Colonic mucosa (tissue), 4 donors: ENCODE measurements around the gene CNPY4. TPM values are rescaled to one million over a fixed set of nuclear protein-coding genes. Genes with fewer than 3 reads are reported as not detected.

Source experiments
- DNase-seq: peaks from one replicate; pipeline ENCODE4 v3.0.0-alpha.2; 2020
- H3K27ac ChIP-seq: fragments of 200-600 bp; one replicate; pipeline ENCODE4 v1.8.0; 2021
- H3K27me3 ChIP-seq: fragments of 200-600 bp; one replicate; pipeline ENCODE4 v1.8.0; 2021
- H3K36me3 ChIP-seq: fragments of 200-600 bp; one replicate; pipeline ENCODE4 v1.8.0; 2021
- H3K4me1 ChIP-seq: fragments of 200-600 bp; one replicate; pipeline ENCODE4 v1.8.0; 2021; ENCODE audit warnings: mild to moderate bottlenecking
- H3K4me3 ChIP-seq: fragments of 200-600 bp; one replicate; pipeline ENCODE4 v1.8.0; 2021
- H3K9ac ChIP-seq, 2 donors: one replicate each; pipeline ENCODE4 v1.7.0; 2013; ENCODE audit warnings: control low read depth in 2 of 2, low read depth in 2 of 2, low read length in 2 of 2
- H3K9me3 ChIP-seq: fragments of 200-600 bp; one replicate; pipeline ENCODE4 v1.8.0; 2021
- intact Hi-C: fragments of 100-400 bp; cut with DNase I; formaldehyde crosslinking; loops from one replicate; pipeline ENCODE4 v1.14.1; 2022
- total RNA-seq, 2 donors: library from RNA; stranded (reverse); fragmentation: NEBNext Ultra II Directional in 1 of 2; extraction: Animal tissue kit (Norgen Biotek cat#: 25700) in 1 of 2; gene quantifications; one replicate each; pipeline ENCODE4 v1.2.1, GENCODE V29; 2021
- TF ChIP-seq, protein P1 (sequence below): fragments of 200-600 bp; IDR thresholded peaks from one replicate; pipeline ENCODE4 v1.8.0; 2022; ENCODE audit warnings: antibody characterized with exemption, mild to moderate bottlenecking
- donor health status: healthy.
- donor health status: DM: no; HTN: no; CAD: no.
- donor health status: DM: no; HTN: no; CAD: no.

Gene CNPY4
- total RNA-seq, 2 donors from 2014 or later = 8.4 to 10.6 TPM

DNA sequence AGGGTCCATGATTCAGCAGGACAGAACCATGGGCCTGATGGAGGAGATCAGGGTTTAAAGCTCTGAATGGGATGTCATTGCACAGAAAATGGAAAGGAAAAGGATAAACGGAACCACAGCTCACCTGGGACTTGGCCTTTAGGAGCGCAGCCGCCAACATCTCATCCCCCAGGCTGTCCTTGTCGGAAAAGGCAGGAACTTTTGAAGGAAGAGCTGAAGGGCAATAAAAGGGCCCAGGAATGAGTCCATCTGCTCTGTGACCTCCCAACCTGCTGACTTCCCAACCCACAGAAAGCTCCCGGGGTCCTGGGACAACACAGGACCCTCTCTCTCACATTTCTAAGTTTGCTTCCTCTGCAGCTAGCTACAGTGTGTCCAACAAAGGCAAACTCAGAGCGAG, 44.0 kb upstream of the CNPY4 start:
- H3K27ac ChIP-seq = no peak overlapping the region
- no peak for DNase-seq
- peaks cover 16% of the 10 kb centered on the region for H3K4me1 ChIP-seq
- peaks cover 36% of the 10 kb centered on the region for H3K36me3 ChIP-seq
- H3K27me3 ChIP-seq = no peaks in the 10 kb centered on the region
- no peak overlapping the region for H3K9ac ChIP-seq
- H3K9me3 ChIP-seq = peaks cover 8% of the 10 kb centered on the region
- no peak overlapping the region for H3K4me3 ChIP-seq
- TF ChIP-seq, protein P1, sequence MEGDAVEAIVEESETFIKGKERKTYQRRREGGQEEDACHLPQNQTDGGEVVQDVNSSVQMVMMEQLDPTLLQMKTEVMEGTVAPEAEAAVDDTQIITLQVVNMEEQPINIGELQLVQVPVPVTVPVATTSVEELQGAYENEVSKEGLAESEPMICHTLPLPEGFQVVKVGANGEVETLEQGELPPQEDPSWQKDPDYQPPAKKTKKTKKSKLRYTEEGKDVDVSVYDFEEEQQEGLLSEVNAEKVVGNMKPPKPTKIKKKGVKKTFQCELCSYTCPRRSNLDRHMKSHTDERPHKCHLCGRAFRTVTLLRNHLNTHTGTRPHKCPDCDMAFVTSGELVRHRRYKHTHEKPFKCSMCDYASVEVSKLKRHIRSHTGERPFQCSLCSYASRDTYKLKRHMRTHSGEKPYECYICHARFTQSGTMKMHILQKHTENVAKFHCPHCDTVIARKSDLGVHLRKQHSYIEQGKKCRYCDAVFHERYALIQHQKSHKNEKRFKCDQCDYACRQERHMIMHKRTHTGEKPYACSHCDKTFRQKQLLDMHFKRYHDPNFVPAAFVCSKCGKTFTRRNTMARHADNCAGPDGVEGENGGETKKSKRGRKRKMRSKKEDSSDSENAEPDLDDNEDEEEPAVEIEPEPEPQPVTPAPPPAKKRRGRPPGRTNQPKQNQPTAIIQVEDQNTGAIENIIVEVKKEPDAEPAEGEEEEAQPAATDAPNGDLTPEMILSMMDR = no peak
- intact Hi-C loops = no loop called here

DNA sequence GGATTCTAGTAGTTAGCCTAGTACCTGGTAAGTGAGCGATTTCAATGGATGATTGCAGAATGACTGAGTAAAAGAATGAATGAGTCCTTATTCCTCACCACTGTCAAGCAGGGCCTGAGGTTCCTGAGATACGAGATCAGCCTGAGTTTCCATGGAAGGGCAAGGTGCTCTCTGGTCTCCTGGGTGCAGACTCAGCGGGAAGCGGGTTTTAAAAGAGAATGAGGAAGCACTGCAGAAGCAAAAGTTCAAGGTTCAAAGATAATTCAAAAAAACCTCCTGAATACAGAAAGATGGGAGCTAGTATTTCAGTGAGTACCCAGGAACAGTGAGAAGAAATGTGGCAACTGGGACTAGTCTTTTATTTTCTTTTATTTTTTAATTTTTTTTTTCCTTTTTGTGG, 42.2 kb upstream of the CNPY4 start:
- TF ChIP-seq, protein P1 = no peak
- H3K36me3 ChIP-seq = peaks cover 25% of the 10 kb centered on the region
- H3K9me3 ChIP-seq = no peaks in the 10 kb centered on the region
- no peaks in the 10 kb centered on the region for H3K27me3 ChIP-seq
- H3K4me1 ChIP-seq = peaks cover 19% of the 10 kb centered on the region
- no peak overlapping the region for H3K9ac ChIP-seq
- intact Hi-C loops = no loop called here
- peak; percentile 54 for DNase-seq
- peak overlapping the region; percentile 82 for H3K27ac ChIP-seq
- no peak overlapping the region for H3K4me3 ChIP-seq

DNA sequence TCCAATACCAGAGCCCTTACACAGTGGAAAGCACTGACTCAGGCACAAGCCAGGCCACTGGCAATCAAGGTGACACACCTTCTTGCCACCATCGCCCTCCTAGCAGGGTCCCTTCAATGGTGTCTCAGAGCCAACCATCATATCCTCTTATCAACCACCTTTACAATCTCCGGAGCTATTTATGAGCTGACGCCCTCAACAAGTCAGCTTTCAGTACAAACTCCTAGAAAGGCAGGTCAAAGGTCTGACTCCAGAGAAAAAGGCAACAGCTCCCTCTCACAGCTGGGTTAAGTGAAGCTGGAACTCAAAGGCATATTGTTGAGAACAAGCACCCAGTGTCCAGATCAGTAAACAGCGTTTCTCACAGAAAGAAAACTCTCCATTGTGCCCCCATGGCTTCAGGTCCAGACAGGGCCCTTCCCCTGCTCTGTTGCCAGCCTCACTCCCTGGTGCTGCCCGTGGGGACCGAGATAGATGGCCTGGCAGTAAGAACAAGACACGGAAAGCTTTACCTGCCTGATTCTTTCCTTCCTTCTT, 40.3 kb upstream of the CNPY4 start:
- Histone ChIP-seq H3K27me3 (no peaks in the 10 kb centered on the region), H3K4me3 (no peak overlapping the region), H3K9ac (peak overlapping the region; percentile 41 to 99), H3K9me3 (no peaks in the 10 kb centered on the region), H3K27ac (peak overlapping the region; percentile 82), H3K36me3 (peaks cover 7% of the 10 kb centered on the region), H3K4me1 (peaks cover 19% of the 10 kb centered on the region)
- TF ChIP-seq, protein P1 = no peak
- intact Hi-C loops = no loop called here
- DNase-seq = peak; percentile 83

DNA sequence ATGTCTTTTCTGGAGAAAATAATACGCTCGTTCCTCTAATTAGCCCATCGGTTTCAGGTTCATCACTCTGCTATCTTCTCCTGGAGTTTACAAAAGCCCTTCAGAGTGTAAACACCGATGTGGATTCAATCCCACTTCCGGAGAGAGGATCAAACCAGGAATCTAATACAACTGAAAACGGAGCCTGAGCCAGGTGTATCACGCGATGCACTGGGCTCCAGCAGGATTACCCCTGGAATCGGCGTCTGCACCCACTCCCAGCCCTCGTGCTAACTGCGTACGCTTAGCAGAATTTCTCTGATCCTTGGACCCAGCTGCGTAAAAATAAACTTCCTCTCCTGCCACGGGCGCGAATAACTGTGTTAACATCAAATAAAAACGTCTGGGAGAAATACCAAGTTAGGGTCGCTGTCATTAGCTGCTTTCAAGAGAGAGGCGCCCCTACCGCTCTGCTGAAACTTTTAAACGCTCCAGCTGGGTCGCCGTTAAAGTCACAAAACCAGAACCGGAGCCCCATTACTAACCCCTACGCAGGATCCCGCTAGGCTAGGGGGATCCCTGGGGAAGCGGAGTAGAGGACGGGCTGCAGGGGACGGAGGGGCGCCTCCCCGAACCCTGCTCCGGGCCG, 38.4 kb upstream of the CNPY4 start:
- no peaks in the 10 kb centered on the region for H3K9me3 ChIP-seq
- H3K36me3 ChIP-seq = no peaks in the 10 kb centered on the region
- H3K4me1 ChIP-seq = peaks cover 19% of the 10 kb centered on the region
- intact Hi-C loops = loop anchor here (5.0 kb wide), 2 partner anchors 34 to 89 kb away; partner anchors contain the start of gene ZSCAN21
- no peak for DNase-seq
- peak overlapping the region; percentile 82 for H3K27ac ChIP-seq
- peak overlapping the region; percentile 96 to 99 for H3K9ac ChIP-seq
- no peaks in the 10 kb centered on the region for H3K27me3 ChIP-seq
- H3K4me3 ChIP-seq = peak overlapping the region; percentile 97
- TF ChIP-seq, protein P1 = no peak

DNA sequence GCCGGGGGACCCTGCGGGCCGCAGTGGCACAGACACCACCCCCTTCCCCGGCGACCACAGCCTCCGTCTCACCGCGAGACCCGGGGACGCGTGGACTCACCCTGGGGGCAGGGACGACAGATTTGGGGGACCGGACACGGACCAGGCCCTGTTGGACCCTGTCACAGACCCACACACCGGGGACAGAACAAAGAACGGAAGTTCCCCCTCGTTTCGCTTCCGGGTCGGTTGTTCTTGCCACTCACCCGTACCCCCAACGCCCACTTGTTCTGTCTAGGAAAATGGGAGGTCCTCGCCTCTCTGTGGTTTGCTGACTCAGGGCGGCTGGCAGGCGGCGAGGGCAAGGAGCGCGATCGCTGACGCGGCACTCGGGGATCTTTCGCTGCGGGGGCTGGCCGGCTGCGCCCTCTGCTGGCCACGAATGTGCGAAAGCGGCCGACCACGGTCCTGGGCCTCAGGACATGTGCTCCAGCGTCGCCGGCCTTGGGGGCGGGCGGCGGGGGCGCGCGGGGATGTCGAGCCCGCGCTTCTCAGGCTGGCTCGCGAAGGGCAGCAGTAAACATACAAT, 37.8 kb upstream of the CNPY4 start, which contains the start of gene ZNF3:
ZNF3 (minus strand) TSS at position 189 of the 568 bp plus-strand sequence. CDS start 4,366 bp downstream, outside the sequence.
- peaks cover 19% of the 10 kb centered on the region for H3K4me1 ChIP-seq
- TF ChIP-seq, protein P1 = peak; percentile 94
- H3K9ac ChIP-seq = peak within 1 kb of the TSS; percentile 96 to 99
- no peaks in the 10 kb centered on the region for H3K9me3 ChIP-seq
- intact Hi-C loops = loop anchor here (5.0 kb wide), 2 partner anchors 34 to 89 kb away; partner anchors contain the start of gene ZSCAN21
- peak; percentile 99 for DNase-seq
- H3K36me3 ChIP-seq = no peaks in the 10 kb centered on the region
- H3K27ac ChIP-seq = peak within 1 kb of the TSS; percentile 82
- peak within 1 kb of the TSS; percentile 97 for H3K4me3 ChIP-seq
- H3K27me3 ChIP-seq = no peaks in the 10 kb centered on the region
